IMR-90 (cell line): ENCODE measurements around the gene DRAP1. TPM values are rescaled to one million over a fixed set of nuclear protein-coding genes. Genes with fewer than 3 reads are reported as not detected.

ENCODE experiments used
- polyA plus RNA-seq, 3 experiments: library from polyadenylated mRNA; depleted of rRNA; stranded (reverse); fragments of >200 nt; gene quantifications; 2 replicates each; pipeline ENCODE4 v1.2.3, GENCODE V29; 2012; ENCODE audit warnings: low replicate concordance in 1 of 3
- total RNA-seq: library from RNA; depleted of rRNA; stranded (reverse); fragments of >200 nt; gene quantifications from 2 replicates; pipeline ENCODE4 v1.2.3, GENCODE V29; 2012; rRNA removed

DRAP1 gene
- total and polyA plus RNA-seq, 2 of the 4 experiments (the other 2 are of a cell fraction): 237 to 344 TPM

Other genes starting within 250 kb of the DRAP1 start
- 28.6 and 33.3 TPM in 2 replicates for gene KAT5, start 207.2 kb upstream of the DRAP1 start, total RNA-seq
- gene KAT5, start 207.2 kb upstream of the DRAP1 start, polyA plus RNA-seq (2012; rRNA removed): 34.2 and 41.1 TPM in 2 replicates
- gene RNASEH2C, start 198.6 kb upstream of the DRAP1 start, total RNA-seq: 40.0 and 69.4 TPM in 2 replicates
- 34.8 and 46.3 TPM in 2 replicates for gene RNASEH2C, start 198.6 kb upstream of the DRAP1 start, polyA plus RNA-seq (2012; rRNA removed)
- gene AP5B1, start 138.4 kb upstream of the DRAP1 start, total RNA-seq: 2.2 and 2.5 TPM in 2 replicates
- gene AP5B1, start 138.4 kb upstream of the DRAP1 start, polyA plus RNA-seq (2012; rRNA removed): 5.0 and 6.0 TPM in 2 replicates
- gene OVOL1, start 132.4 kb upstream of the DRAP1 start, total RNA-seq: not detected in 2 replicates
- not detected in 2 replicates for gene OVOL1, start 132.4 kb upstream of the DRAP1 start, polyA plus RNA-seq (2012; rRNA removed)
- gene SNX32, start 85.5 kb upstream of the DRAP1 start, total RNA-seq: 0.36 TPM in 1 of 2 replicates, not detected in the other
- 0.69 and 0.79 TPM in 2 replicates for gene SNX32, start 85.5 kb upstream of the DRAP1 start, polyA plus RNA-seq (2012; rRNA removed)
- 919 and 960 TPM in 2 replicates for gene CFL1, start 61.2 kb upstream of the DRAP1 start, total RNA-seq
- gene CFL1, start 61.2 kb upstream of the DRAP1 start, polyA plus RNA-seq (2012; rRNA removed): 2,231 and 2,466 TPM in 2 replicates
- gene MUS81, start 59.0 kb upstream of the DRAP1 start, total RNA-seq: 22.5 and 23.7 TPM in 2 replicates
- 47.9 and 57.0 TPM in 2 replicates for gene MUS81, start 59.0 kb upstream of the DRAP1 start, polyA plus RNA-seq (2012; rRNA removed)
- 62.7 and 69.2 TPM in 2 replicates for gene EFEMP2, start 46.6 kb upstream of the DRAP1 start, total RNA-seq
- gene EFEMP2, start 46.6 kb upstream of the DRAP1 start, polyA plus RNA-seq (2012; rRNA removed): 431 and 601 TPM in 2 replicates
- 0.18 TPM in 1 of 2 replicates, not detected in the other for gene CTSW, start 39.6 kb upstream of the DRAP1 start, total RNA-seq
- 0.07 and 0.23 TPM in 2 replicates for gene CTSW, start 39.6 kb upstream of the DRAP1 start, polyA plus RNA-seq (2012; rRNA removed)
- 119 and 182 TPM in 2 replicates for gene FIBP, start 31.0 kb upstream of the DRAP1 start, total RNA-seq
- gene FIBP, start 31.0 kb upstream of the DRAP1 start, polyA plus RNA-seq (2012; rRNA removed): 141 and 163 TPM in 2 replicates
- gene CCDC85B, start 28.8 kb upstream of the DRAP1 start, total RNA-seq: 17.6 and 21.9 TPM in 2 replicates
- 35.4 and 62.1 TPM in 2 replicates for gene CCDC85B, start 28.8 kb upstream of the DRAP1 start, polyA plus RNA-seq (2012; rRNA removed)
- 17.2 and 26.1 TPM in 2 replicates for gene FOSL1, start 19.0 kb upstream of the DRAP1 start, total RNA-seq
- 97.4 and 107 TPM in 2 replicates for gene FOSL1, start 19.0 kb upstream of the DRAP1 start, polyA plus RNA-seq (2012; rRNA removed)
- 19.4 and 20.3 TPM in 2 replicates for gene C11orf68, start 364 bp upstream of the DRAP1 start, total RNA-seq
- 96.1 and 104 TPM in 2 replicates for gene C11orf68, start 364 bp upstream of the DRAP1 start, polyA plus RNA-seq (2012; rRNA removed)
- gene TSGA10IP, start 26.1 kb downstream of the DRAP1 start, total RNA-seq: under 0.01 TPM in 1 of 2 replicates, not detected in the other
- gene TSGA10IP, start 26.1 kb downstream of the DRAP1 start, polyA plus RNA-seq (2012; rRNA removed): 0.19 and 0.21 TPM in 2 replicates
- gene SART1, start 42.3 kb downstream of the DRAP1 start, total RNA-seq: 25.5 and 32.5 TPM in 2 replicates
- 42.2 and 43.5 TPM in 2 replicates for gene SART1, start 42.3 kb downstream of the DRAP1 start, polyA plus RNA-seq (2012; rRNA removed)
- gene EIF1AD, start 82.7 kb downstream of the DRAP1 start, total RNA-seq: 43.0 and 62.6 TPM in 2 replicates
- gene EIF1AD, start 82.7 kb downstream of the DRAP1 start, polyA plus RNA-seq (2012; rRNA removed): 30.0 and 32.5 TPM in 2 replicates
- gene BANF1, start 83.1 kb downstream of the DRAP1 start, total RNA-seq: 35.0 and 36.6 TPM in 2 replicates
- 242 and 249 TPM in 2 replicates for gene BANF1, start 83.1 kb downstream of the DRAP1 start, polyA plus RNA-seq (2012; rRNA removed)
- 0.28 and 0.54 TPM in 2 replicates for gene CST6, start 92.6 kb downstream of the DRAP1 start, total RNA-seq
- 3.0 and 4.9 TPM in 2 replicates for gene CST6, start 92.6 kb downstream of the DRAP1 start, polyA plus RNA-seq (2012; rRNA removed)
- gene CATSPER1, start 107.1 kb downstream of the DRAP1 start, total RNA-seq: 0.18 and 0.28 TPM in 2 replicates
- gene CATSPER1, start 107.1 kb downstream of the DRAP1 start, polyA plus RNA-seq (2012; rRNA removed): 0.91 and 1.0 TPM in 2 replicates
- not detected in 2 replicates for gene GAL3ST3, start 129.7 kb downstream of the DRAP1 start, total RNA-seq
- gene GAL3ST3, start 129.7 kb downstream of the DRAP1 start, polyA plus RNA-seq (2012; rRNA removed): 0.19 TPM in 2 replicates
- gene SF3B2, start 132.9 kb downstream of the DRAP1 start, total RNA-seq: 120 and 164 TPM in 2 replicates
- gene SF3B2, start 132.9 kb downstream of the DRAP1 start, polyA plus RNA-seq (2012; rRNA removed): 110 and 122 TPM in 2 replicates
- gene PACS1, start 150.8 kb downstream of the DRAP1 start, total RNA-seq: 7.3 and 8.6 TPM in 2 replicates
- gene PACS1, start 150.8 kb downstream of the DRAP1 start, polyA plus RNA-seq (2012; rRNA removed): 29.0 and 32.0 TPM in 2 replicates